GM20431 (cell line): Measurements from ENCODE around the gene MMEL1.

Source experiments
- in situ Hi-C: fragments of 300-500 bp; cut with MseI, MboI; formaldehyde crosslinking; loops from one replicate; pipeline ENCODE4 v1.15.0; 2020; ENCODE audit warnings: low sequenced_read_pairs; ENCODE audit not compliant: unreplicated experiment

MMEL1 gene

DNA sequence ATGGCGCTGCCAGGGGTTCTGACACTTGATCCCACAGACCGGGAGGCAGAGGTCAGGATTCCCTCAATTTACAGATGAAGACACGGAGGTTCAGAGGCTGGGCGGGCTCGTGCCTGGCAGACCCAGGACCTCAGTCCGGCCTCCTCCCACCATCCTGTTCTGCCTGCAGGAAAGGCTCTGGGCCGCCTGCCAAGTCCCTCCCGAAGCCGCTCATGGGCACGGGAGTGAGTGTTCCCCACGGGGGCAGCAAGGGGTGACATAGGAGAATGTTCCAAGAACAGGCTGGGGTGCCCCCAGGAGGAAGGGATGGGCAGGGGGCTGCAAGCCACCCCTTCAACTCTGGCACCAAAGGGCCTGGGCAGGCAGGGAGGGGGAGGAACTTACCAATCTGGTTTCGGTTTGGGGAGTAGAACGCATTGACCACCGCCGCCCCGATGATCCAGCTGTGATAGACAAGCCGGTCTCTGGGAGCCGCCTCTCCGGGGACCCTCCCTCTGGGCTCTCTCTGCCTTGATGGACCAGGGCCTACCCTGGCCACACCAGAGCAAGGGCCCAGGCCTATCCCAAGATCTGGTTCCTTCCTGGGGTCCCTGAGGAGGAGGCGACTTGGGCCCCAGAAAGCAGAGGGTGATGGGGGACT, 38.7 kb downstream of the MMEL1 start:
- in situ Hi-C loops = no loop called here

- in situ Hi-C loops = no loop called here
Observed at GRCh38 chr1:2593251-2593878, 39.5 kb downstream of the MMEL1 start.

DNA sequence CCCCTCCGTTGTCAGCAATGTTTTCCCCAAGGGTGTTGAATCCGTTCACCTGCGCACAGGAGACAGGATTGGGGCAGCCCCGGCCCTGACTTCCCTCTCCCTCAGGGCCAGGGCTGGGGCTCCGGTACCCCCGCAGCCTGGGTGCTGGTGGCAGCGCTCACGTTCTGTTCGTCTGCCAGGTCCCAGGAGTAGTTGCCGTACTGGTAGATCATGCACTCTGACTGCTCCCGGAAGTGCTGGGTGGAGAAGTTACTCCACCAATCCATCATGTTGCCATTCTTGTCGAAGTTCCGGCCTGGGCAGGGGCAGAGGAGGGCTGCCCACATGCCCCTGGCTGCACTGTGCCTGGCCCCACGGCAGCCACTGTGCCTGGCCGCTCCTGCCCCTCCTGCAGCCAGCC, 40.1 kb downstream of the MMEL1 start:
- in situ Hi-C loops = no loop called here

DNA sequence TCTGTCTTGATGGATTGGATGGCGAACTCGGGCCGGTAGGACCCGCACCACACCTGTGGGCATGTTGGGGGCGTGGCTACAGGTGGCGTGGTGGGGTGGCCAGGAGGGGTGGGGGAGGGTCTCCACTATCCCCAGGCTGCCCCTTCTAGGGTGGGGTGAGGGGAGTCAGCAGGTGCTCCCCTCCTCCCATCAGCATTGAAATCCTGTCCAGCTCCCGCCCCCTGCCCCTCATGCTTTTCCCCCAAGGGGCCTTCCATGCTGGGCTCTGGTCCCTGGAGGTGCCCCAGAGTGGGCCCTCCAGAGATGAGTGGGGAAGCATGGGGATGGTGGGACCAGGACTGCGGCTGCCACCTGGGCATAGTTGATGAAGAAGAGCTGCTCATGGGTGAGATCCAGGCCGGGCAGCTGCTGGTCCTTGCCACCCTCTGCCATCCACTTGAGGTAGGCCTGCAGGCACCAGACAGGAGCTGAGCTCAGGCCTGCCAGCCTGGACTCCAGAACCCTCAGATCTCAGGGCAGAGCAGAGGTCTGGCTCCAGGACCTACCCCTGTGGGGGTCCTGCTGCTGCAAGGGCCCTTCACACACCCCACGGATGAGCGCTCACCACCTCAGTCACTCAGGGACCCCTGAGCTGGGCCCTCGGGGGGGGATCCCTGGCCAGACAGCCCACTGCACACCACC, 41.1 kb downstream of the MMEL1 start:
- in situ Hi-C loops = no loop called here

- in situ Hi-C loops = no loop called here
Observed at GRCh38 chr1:2591233-2591580, 41.6 kb downstream of the MMEL1 start.

DNA sequence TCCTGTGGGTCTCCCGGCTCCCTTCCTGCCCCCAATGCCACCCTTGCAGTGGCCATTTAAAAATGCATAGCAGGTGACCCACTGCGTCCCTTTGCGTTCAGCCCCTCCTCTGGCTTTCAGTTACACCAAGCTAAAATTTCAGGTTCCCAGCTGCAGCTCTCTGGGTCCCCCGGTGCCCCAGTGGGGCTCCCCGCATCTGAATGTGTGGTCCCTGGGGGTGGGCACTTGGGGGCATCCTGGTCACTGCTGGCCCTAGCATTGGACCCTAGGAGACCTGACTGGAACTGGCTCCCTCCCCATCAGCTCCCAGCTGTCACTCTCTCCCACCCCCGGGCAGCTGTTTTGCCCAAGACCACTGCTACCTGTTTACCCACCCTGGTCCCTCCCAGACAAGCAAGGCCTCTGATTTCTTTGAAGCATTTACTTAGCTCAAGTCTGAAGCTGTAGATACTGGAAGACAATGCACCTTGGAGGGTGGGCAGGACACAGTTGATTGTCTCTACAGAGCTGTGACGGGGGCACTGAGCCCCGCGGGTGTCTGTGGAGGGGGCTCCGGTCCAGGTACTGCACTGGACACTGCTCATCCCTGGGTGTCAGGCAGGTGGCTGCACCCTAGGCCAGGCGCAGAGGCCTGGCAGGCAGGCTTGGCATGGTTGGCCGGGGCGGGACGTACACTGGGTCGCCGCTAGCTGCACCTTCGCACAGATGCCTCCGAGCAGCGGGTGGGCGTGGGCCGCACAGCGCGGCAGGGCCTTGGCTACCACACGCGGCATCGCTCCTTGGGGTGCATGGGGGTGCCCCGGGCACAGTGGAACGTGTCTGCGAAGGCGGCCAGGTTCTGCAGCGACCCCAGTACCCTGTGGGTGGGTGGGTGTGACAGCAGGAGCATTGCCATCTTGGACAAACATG, 42.3 kb downstream of the MMEL1 start:
- in situ Hi-C loops = no loop called here

- in situ Hi-C loops = no loop called here
Observed at GRCh38 chr1:2589431-2590232, 43.2 kb downstream of the MMEL1 start.

- in situ Hi-C loops = no loop called here
Observed at GRCh38 chr1:2588661-2589430, 44.0 kb downstream of the MMEL1 start.

GRCh38 chr1:2587860-2588571, 44.8 kb downstream of the MMEL1 start:
- in situ Hi-C loops = no loop called here

- in situ Hi-C loops = no loop called here
Observed at GRCh38 chr1:2587071-2587859, 45.6 kb downstream of the MMEL1 start.

DNA sequence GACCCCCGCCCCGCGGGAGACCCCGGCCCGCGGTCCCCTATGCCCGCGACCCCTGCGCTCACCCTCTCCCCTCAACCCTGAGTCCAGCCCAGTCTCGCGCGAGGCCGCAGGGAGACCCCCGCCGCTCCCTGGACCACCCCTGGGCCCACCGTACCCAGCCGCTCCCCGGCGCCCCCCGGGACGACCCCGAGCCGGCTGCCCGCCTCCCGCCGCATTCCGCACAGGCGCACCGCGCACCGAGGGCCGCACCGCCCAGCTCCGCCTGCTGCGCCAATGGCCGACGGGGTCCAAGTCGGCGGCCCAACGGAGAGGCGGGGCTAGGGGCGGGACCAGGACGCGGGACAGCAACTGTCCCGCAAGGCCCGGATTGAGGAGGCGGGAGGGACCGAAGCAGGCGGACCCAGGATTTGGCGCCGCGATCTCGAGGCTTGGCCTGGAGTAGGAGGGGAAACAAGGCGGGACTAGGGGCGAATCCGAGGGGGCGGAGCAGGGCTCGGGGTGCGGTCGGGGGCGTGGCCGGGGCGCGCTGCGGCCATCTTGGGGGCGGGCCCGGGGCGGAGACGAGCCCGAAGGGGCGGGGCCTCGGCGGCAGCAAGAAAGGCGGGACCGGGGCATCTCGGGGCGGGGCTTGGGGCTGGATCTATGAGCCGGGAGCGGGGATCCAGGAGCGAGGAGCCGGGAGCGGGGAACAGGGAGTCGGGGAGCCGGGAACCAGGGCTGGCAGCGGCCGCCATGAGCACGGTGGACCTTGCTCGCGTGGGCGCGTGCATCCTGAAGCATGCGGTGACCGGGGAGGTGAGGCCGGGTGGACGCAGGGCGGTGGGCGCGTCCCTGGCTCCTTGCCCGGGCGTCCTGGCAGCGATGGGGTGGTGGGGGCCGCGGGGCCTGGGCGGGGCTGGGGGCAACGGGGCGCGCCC, 46.4 kb downstream of the MMEL1 start, which contains the start of gene PRXL2B:
Gene PRXL2B, plus strand, starts transcription at position 624 of the 917 bp plus-strand sequence. Its CDS starts 109 bp downstream, at position 733.
- in situ Hi-C loops = no loop called here

DNA sequence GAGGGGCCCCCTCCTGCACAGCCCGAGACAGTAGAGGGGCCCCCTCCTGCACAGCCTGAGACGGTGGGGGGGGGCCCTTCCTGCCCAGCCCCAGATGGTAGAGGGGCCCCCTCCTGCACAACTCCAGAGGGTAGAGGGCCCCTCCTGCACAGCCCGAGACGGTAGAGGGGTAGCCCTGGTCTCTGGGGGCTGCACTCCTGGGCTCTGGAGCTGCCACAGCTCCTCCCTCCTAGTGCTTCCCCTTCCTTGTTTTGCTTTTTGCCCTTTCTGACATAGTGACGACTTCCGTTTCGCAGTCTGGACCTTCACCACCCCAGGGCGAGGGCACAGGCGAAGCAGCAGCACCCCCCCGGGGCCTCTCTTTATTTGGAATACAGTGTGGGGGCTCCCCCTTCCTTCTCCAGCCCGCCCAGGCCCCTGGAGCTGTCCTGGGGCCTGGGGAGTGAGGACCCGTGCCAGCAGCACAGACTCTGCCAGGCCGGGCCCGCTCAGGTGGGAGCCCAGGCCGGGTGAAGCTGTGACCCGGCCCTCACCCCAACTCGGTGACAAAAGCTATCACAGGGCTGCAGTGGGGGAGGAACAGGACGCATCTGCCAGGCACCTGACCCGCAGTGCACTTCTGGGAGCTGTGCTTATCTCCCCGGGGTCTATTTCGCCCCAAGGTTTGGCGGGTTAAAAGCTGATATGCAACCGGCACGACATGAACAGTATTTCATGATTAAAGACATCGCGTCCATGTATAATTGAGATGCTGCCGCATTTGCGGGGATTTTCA, 47.3 kb downstream of the MMEL1 start:
- in situ Hi-C loops = no loop called here

DNA sequence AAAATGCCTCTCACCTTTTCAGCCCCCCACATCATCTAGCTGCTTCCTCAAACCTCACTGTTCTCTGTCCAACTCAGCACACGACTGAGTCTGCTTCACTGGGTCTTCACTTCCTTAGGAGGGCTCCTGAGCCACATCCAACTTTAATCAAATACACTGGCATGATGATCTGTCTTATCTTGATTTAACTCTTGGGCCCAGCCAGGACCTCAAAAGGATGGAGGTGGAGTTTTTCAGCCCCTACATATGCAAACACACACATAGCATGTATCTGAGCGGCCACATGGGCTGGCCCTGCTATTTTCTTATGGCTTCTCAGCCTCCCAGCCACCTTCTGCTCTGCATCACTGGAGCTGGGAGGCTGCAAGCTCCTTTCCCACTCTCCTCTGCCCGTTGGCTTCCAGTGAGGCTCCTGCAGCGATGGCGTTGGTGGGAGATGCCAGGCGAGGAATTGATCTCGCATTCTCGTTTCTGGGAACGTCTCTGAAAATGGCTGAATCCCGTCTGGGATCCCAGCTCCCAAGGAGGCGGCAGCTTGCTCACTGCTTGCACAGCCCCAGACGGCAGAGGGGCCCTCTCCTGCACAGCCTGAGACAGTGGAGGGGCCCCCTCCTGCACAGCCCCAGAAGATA, 48.0 kb downstream of the MMEL1 start:
- in situ Hi-C loops = no loop called here

- in situ Hi-C loops = no loop called here
Observed at GRCh38 chr1:2583871-2584351, 48.9 kb downstream of the MMEL1 start.

- in situ Hi-C loops = no loop called here
Observed at GRCh38 chr1:2583331-2583791, 49.5 kb downstream of the MMEL1 start.
